ENCODE measurements around the gene STARD13.

The STARD13 gene

GRCh38 chr13:33137721-33138120 is 147.8 kb downstream of the STARD13 start:
- H3K79me1 ChIP-seq (replicated peaks; ENCODE audit: low read length, poor library complexity, severe bottlenecking), result peaks cover 26% of the 10 kb centered on the region
- 94% methylated on average over 2 of the region's 4 CpGs for WGBS
- no peak overlapping the region for H2BK120ac ChIP-seq (ENCODE audit: low read depth, low read length)
- no peak overlapping the region for H3K18ac ChIP-seq (ENCODE audit: low read depth in 1 of 2, low read length in 2 of 2)
- H3K27ac ChIP-seq (ENCODE audit: low read length, poor library complexity, severe bottlenecking), result no peak overlapping the region
- no peak overlapping the region for H3K4me2 ChIP-seq (ENCODE audit: low read length, poor library complexity, severe bottlenecking)
- no peak overlapping the region for H3K9ac ChIP-seq (ENCODE audit: low read length)
- H2BK12ac ChIP-seq (ENCODE audit: low read length in 2 of 2), result no peak overlapping the region
- no peak overlapping the region for H4K91ac ChIP-seq (ENCODE audit: low read length)
- no peak for DNase-seq
- H3K4me3 ChIP-seq (ENCODE audit: insufficient read depth in 1 of 2, low read depth in 1 of 2, low read length in 2 of 2), result no peak overlapping the region
- no peak overlapping the region for H3K4ac ChIP-seq (ENCODE audit: low read depth in 1 of 2, low read length in 2 of 2)
- no peak overlapping the region for H2BK15ac ChIP-seq (ENCODE audit: low read depth, poor library complexity, severe bottlenecking)
- no peak overlapping the region for H2AK5ac ChIP-seq (ENCODE audit: low read length, severe bottlenecking)
- H2BK5ac ChIP-seq (ENCODE audit: low read depth, low read length, poor library complexity, severe bottlenecking), result no peak overlapping the region
- H3K14ac ChIP-seq (ENCODE audit: low read length in 2 of 2), result no peak overlapping the region
- no peaks in the 10 kb centered on the region for H3K9me3 ChIP-seq (ENCODE audit: control insufficient read depth, low read length)
- peaks cover 18 to 62% of the 10 kb centered on the region in 2 experiments for H3K36me3 ChIP-seq (ENCODE audit: control insufficient read depth in 1 of 2, insufficient read depth in 2 of 2, low read depth in 1 of 2, low read length in 2 of 2)
- no peak overlapping the region for H3K23ac ChIP-seq (ENCODE audit: low read length in 2 of 2)
- H3K4me1 ChIP-seq (ENCODE audit: control insufficient read depth, insufficient read depth, low read depth, low read length), result peaks cover 3% of the 10 kb centered on the region
- H2AFZ ChIP-seq (ENCODE audit: low read depth, low read length), result no peak overlapping the region
- H4K8ac ChIP-seq (ENCODE audit: low read length), result no peak overlapping the region
- no peaks in the 10 kb centered on the region for H3K27me3 ChIP-seq (ENCODE audit: control insufficient read depth in 1 of 2, insufficient read depth in 1 of 2, low read length in 2 of 2)

- no peak overlapping the region for H4K91ac ChIP-seq (ENCODE audit: low read length)
- no peaks in the 10 kb centered on the region for H3K9me3 ChIP-seq (ENCODE audit: control insufficient read depth, low read length)
- H3K4me2 ChIP-seq (ENCODE audit: low read length, poor library complexity, severe bottlenecking), result no peak overlapping the region
- no peak overlapping the region for H2BK5ac ChIP-seq (ENCODE audit: low read depth, low read length, poor library complexity, severe bottlenecking)
- H3K79me1 ChIP-seq (replicated peaks; ENCODE audit: low read length, poor library complexity, severe bottlenecking), result peaks cover 28% of the 10 kb centered on the region
- H4K8ac ChIP-seq (ENCODE audit: low read length), result no peak overlapping the region
- DNase-seq, result no peak
- H2BK12ac ChIP-seq (ENCODE audit: low read length in 2 of 2), result no peak overlapping the region
- no peaks in the 10 kb centered on the region for H3K27me3 ChIP-seq (ENCODE audit: control insufficient read depth in 1 of 2, insufficient read depth in 1 of 2, low read length in 2 of 2)
- H2BK15ac ChIP-seq (ENCODE audit: low read depth, poor library complexity, severe bottlenecking), result no peak overlapping the region
- peaks cover 21 to 52% of the 10 kb centered on the region in 2 experiments for H3K36me3 ChIP-seq (ENCODE audit: control insufficient read depth in 1 of 2, insufficient read depth in 2 of 2, low read depth in 1 of 2, low read length in 2 of 2)
- no peak overlapping the region for H3K23ac ChIP-seq (ENCODE audit: low read length in 2 of 2)
- no peak overlapping the region for H3K9ac ChIP-seq (ENCODE audit: low read length)
- no peak overlapping the region for H2BK120ac ChIP-seq (ENCODE audit: low read depth, low read length)
- no peak overlapping the region for H2AK5ac ChIP-seq (ENCODE audit: low read length, severe bottlenecking)
- H2AFZ ChIP-seq (ENCODE audit: low read depth, low read length), result no peak overlapping the region
- peaks cover 3% of the 10 kb centered on the region for H3K4me1 ChIP-seq (ENCODE audit: control insufficient read depth, insufficient read depth, low read depth, low read length)
- H3K4me3 ChIP-seq (ENCODE audit: insufficient read depth in 1 of 2, low read depth in 1 of 2, low read length in 2 of 2), result no peak overlapping the region
- no peak overlapping the region for H3K4ac ChIP-seq (ENCODE audit: low read depth in 1 of 2, low read length in 2 of 2)
- H3K27ac ChIP-seq (ENCODE audit: low read length, poor library complexity, severe bottlenecking), result no peak overlapping the region
- no peak overlapping the region for H3K18ac ChIP-seq (ENCODE audit: low read depth in 1 of 2, low read length in 2 of 2)
- WGBS, result 100% methylated on average over 1 of the region's 1 CpG
- H3K14ac ChIP-seq (ENCODE audit: low read length in 2 of 2), result no peak overlapping the region
Measured at GRCh38 chr13:33135097-33135496, 150.5 kb downstream of the STARD13 start.

- DNase-seq, result peak; percentile 26
- Histone ChIP-seq H3K23ac (ENCODE audit: low read length in 2 of 2) (no peak overlapping the region), H2AFZ (ENCODE audit: low read depth, low read length) (no peak overlapping the region), H3K27me3 (ENCODE audit: control insufficient read depth in 1 of 2, insufficient read depth in 1 of 2, low read length in 2 of 2) (no peaks in the 10 kb centered on the region), H3K9ac (ENCODE audit: low read length) (no peak overlapping the region), H2BK5ac (ENCODE audit: low read depth, low read length, poor library complexity, severe bottlenecking) (no peak overlapping the region), H3K9me3 (ENCODE audit: control insufficient read depth, low read length) (no peaks in the 10 kb centered on the region), H3K18ac (ENCODE audit: low read depth in 1 of 2, low read length in 2 of 2) (no peak overlapping the region), H3K79me1 (replicated peaks; ENCODE audit: low read length, poor library complexity, severe bottlenecking) (peaks cover 34% of the 10 kb centered on the region), H3K27ac (ENCODE audit: low read length, poor library complexity, severe bottlenecking) (no peak overlapping the region), H2AK5ac (ENCODE audit: low read length, severe bottlenecking) (no peak overlapping the region), H4K8ac (ENCODE audit: low read length) (no peak overlapping the region), H3K4me2 (ENCODE audit: low read length, poor library complexity, severe bottlenecking) (no peak overlapping the region), H2BK15ac (ENCODE audit: low read depth, poor library complexity, severe bottlenecking) (no peak overlapping the region), H3K4me3 (ENCODE audit: insufficient read depth in 1 of 2, low read depth in 1 of 2, low read length in 2 of 2) (no peak overlapping the region), H3K14ac (ENCODE audit: low read length in 2 of 2) (no peak overlapping the region), H3K36me3 (ENCODE audit: control insufficient read depth in 1 of 2, insufficient read depth in 2 of 2, low read depth in 1 of 2, low read length in 2 of 2) (peaks cover 29 to 55% of the 10 kb centered on the region in 2 experiments), H3K4ac (ENCODE audit: low read depth in 1 of 2, low read length in 2 of 2) (no peak overlapping the region), H4K91ac (ENCODE audit: low read length) (no peak overlapping the region), H2BK120ac (ENCODE audit: low read depth, low read length) (no peak overlapping the region), H2BK12ac (ENCODE audit: low read length in 2 of 2) (no peak overlapping the region), H3K4me1 (ENCODE audit: control insufficient read depth, insufficient read depth, low read depth, low read length) (peaks cover 4% of the 10 kb centered on the region)
- 90% methylated on average over 3 of the region's 3 CpGs for WGBS
Measured at GRCh38 chr13:33134213-33134612, 151.3 kb downstream of the STARD13 start.

GRCh38 chr13:33132644-33133440 is 152.7 kb downstream of the STARD13 start:
- Histone ChIP-seq H4K8ac (ENCODE audit: low read length) (no peak overlapping the region), H2AK5ac (ENCODE audit: low read length, severe bottlenecking) (no peak overlapping the region), H3K9me3 (ENCODE audit: control insufficient read depth, low read length) (no peaks in the 10 kb centered on the region), H3K4me3 (ENCODE audit: insufficient read depth in 1 of 2, low read depth in 1 of 2, low read length in 2 of 2) (no peak overlapping the region), H3K4ac (ENCODE audit: low read depth in 1 of 2, low read length in 2 of 2) (no peak overlapping the region), H3K27ac (ENCODE audit: low read length, poor library complexity, severe bottlenecking) (no peak overlapping the region), H3K4me2 (ENCODE audit: low read length, poor library complexity, severe bottlenecking) (no peak overlapping the region), H3K14ac (ENCODE audit: low read length in 2 of 2) (no peak overlapping the region), H2BK15ac (ENCODE audit: low read depth, poor library complexity, severe bottlenecking) (no peak overlapping the region), H3K23ac (ENCODE audit: low read length in 2 of 2) (no peak overlapping the region), H2AFZ (ENCODE audit: low read depth, low read length) (no peak overlapping the region), H3K18ac (ENCODE audit: low read depth in 1 of 2, low read length in 2 of 2) (no peak overlapping the region), H3K27me3 (ENCODE audit: control insufficient read depth in 1 of 2, insufficient read depth in 1 of 2, low read length in 2 of 2) (no peaks in the 10 kb centered on the region), H2BK120ac (ENCODE audit: low read depth, low read length) (no peak overlapping the region), H3K36me3 (ENCODE audit: control insufficient read depth in 1 of 2, insufficient read depth in 2 of 2, low read depth in 1 of 2, low read length in 2 of 2) (peaks cover 25 to 58% of the 10 kb centered on the region in 2 experiments), H2BK12ac (ENCODE audit: low read length in 2 of 2) (no peak overlapping the region), H4K91ac (ENCODE audit: low read length) (no peak overlapping the region), H2BK5ac (ENCODE audit: low read depth, low read length, poor library complexity, severe bottlenecking) (no peak overlapping the region), H3K4me1 (ENCODE audit: control insufficient read depth, insufficient read depth, low read depth, low read length) (peaks cover 2% of the 10 kb centered on the region), H3K9ac (ENCODE audit: low read length) (peak overlapping the region; percentile 49), H3K79me1 (replicated peaks; ENCODE audit: low read length, poor library complexity, severe bottlenecking) (peaks cover 31% of the 10 kb centered on the region)
- WGBS, result 100% methylated on average over 1 of the region's 1 CpG
- peak; percentile 52 for DNase-seq
